Spleen (tissue), 7 donors: ENCODE measurements around the gene MEF2A.

Experiments used
- POLR2A ChIP-seq, 3 donors: fragments of 450-650 bp; IDR thresholded peaks; one replicate each; pipeline ENCODE4 v1.5.1; 2017; ENCODE audit warnings: antibody characterized with exemption in 3 of 3, mild to moderate bottlenecking in 1 of 3
- POLR2AphosphoS5 ChIP-seq, 3 donors: sonication (generic); formaldehyde crosslinking; IDR thresholded peaks; one replicate each; pipeline ENCODE4 v1.5.1; 2017; ENCODE audit warnings: antibody characterized with exemption in 3 of 3
- TF ChIP-seq, protein P1 (sequence below), 11 experiments: fragments of 200-600 bp in 7 of 11; fragments of 450-650 bp in 4 of 11; sonication (generic) in 4 of 11; IDR thresholded peaks in 8 of 11; conservative IDR thresholded peaks in 3 of 11; 1 replicate in 7 of 11; 2 replicates in 4 of 11; pipeline versions ENCODE4 v1.4.0 to v1.8.0; 2016 to 2021; ENCODE audit warnings: antibody characterized with exemption in 11 of 11, inconsistent platforms in 4 of 11, mild to moderate bottlenecking in 1 of 11
- donor health status: DM: no; HTN: no; CAD: no; lungs with moderate emphysema.
- donor health status: DM: no; HTN: no; CAD: no.
- donor health status: DM: no; HTN: no; CAD: no.

GRCh38 chr15:99706557-99707303 lies 140.9 kb downstream of the MEF2A start:
- TF ChIP-seq POLR2A (IDR thresholded peaks at IDR 0.05), result no peak
- no peak for TF ChIP-seq POLR2AphosphoS5 (IDR thresholded peaks at IDR 0.05)
- TF ChIP-seq, protein P1, sequence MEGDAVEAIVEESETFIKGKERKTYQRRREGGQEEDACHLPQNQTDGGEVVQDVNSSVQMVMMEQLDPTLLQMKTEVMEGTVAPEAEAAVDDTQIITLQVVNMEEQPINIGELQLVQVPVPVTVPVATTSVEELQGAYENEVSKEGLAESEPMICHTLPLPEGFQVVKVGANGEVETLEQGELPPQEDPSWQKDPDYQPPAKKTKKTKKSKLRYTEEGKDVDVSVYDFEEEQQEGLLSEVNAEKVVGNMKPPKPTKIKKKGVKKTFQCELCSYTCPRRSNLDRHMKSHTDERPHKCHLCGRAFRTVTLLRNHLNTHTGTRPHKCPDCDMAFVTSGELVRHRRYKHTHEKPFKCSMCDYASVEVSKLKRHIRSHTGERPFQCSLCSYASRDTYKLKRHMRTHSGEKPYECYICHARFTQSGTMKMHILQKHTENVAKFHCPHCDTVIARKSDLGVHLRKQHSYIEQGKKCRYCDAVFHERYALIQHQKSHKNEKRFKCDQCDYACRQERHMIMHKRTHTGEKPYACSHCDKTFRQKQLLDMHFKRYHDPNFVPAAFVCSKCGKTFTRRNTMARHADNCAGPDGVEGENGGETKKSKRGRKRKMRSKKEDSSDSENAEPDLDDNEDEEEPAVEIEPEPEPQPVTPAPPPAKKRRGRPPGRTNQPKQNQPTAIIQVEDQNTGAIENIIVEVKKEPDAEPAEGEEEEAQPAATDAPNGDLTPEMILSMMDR (IDR thresholded peaks at IDR 0.05 in 8 of 11, conservative IDR thresholded peaks at IDR 0.05 in 3 of 11), result no peak
